ENCODE results near the gene RGS10.

Gene RGS10

GRCh38 chr10:119469325-119469707, 73.2 kb downstream of the RGS10 start:
- no peak overlapping the region for H3K18ac ChIP-seq (ENCODE audit: low read length)
- H3K27me3 ChIP-seq (ENCODE audit: control insufficient read depth in 3 of 3, insufficient read depth in 3 of 3, low read depth in 1 of 3, low read length in 3 of 3) = peaks cover 0 to 4% (median 0%) of the 10 kb centered on the region in 3 experiments
- no peak overlapping the region for H2AFZ ChIP-seq (ENCODE audit: low read length)
- DNase-seq (ENCODE audit: low spot score) = no peak
- no peak overlapping the region for H3K4ac ChIP-seq (ENCODE audit: low read length)
- H4K8ac ChIP-seq (ENCODE audit: low read depth, low read length) = no peak overlapping the region
- H2BK120ac ChIP-seq (ENCODE audit: low read depth, low read length) = no peak overlapping the region
- no peak overlapping the region for H2BK5ac ChIP-seq (ENCODE audit: low read length)
- no peak overlapping the region for H3K23ac ChIP-seq (ENCODE audit: low read depth, low read length, poor library complexity)
- no CpG with 5 or more reads among the region's 8 CpGs for WGBS, 2 donors (ENCODE audit: extremely low coverage in 2 of 2, insufficient read length in 2 of 2, insufficient replicate concordance in 1 of 2)
- no peak overlapping the region for H3K9ac ChIP-seq (ENCODE audit: low read depth, low read length, poor library complexity)
- H3K79me1 ChIP-seq (ENCODE audit: low read depth, low read length) = no peaks in the 10 kb centered on the region
- no peak overlapping the region for H4K91ac ChIP-seq (ENCODE audit: low read depth, low read length, poor library complexity)
- no peaks in the 10 kb centered on the region for H3K36me3 ChIP-seq (replicated peaks in 1 of 2; ENCODE audit: control insufficient read depth in 2 of 2, insufficient read depth in 2 of 2, low read length in 2 of 2)
- no peak overlapping the region for H3K4me2 ChIP-seq (ENCODE audit: insufficient read depth, low read length, poor library complexity, severe bottlenecking)
- no peak overlapping the region for H3K14ac ChIP-seq (ENCODE audit: low read length)
- no peak overlapping the region for H2BK12ac ChIP-seq (ENCODE audit: low read length)
- H3K9me3 ChIP-seq (replicated peaks in 1 of 2; ENCODE audit: control insufficient read depth in 2 of 2, insufficient read depth in 1 of 2, low read depth in 1 of 2, low read length in 2 of 2) = no peaks in the 10 kb centered on the region
- no peak overlapping the region for H2AK5ac ChIP-seq (ENCODE audit: low read depth, low read length)
- H3K27ac ChIP-seq (replicated peaks; ENCODE audit: low read length) = no peak overlapping the region
- no peak overlapping the region for H2BK15ac ChIP-seq (ENCODE audit: low read length)
- H3K4me1 ChIP-seq (ENCODE audit: control insufficient read depth in 2 of 2, insufficient read depth in 1 of 2, low read depth in 1 of 2, low read length in 2 of 2) = no peaks in the 10 kb centered on the region
- no peak overlapping the region for H3K4me3 ChIP-seq (ENCODE audit: low read length in 2 of 2)

DNA sequence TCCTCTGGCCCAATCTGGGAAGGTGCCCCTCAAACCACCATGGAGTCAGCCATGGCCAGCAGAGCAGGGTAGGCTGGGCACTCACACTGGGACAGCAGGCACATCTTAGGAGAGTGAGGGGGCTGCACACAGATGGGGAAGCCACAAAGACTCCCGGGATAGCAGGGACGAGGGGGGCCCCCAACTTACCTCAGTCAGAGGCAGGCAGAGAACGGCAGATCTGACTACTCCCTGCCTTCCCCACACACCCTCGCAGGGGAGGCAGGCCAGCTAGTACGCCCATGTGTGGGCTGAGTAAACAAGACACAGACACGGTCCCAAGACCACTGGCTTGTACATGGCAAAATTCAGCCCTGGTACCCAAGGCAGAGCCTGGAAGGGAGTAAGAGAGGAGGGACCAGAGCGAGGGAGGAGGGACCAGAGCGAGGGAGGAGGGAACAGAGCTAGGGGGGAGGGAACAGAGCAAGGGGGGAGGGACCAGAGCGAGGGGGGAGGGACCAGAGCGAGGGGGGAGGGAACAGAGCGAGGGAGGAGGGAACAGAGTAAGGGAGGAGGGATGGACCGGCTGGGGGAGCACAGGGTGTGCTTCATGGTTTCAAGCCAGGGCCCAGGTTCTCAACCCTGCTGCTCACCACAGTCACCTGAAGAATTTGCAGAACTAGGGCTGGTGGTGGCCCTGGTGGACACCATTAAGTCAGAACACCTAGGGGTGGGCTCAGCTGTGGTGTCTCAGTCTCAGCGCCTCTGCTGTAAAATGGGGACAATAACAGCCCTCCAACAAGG, 73.8 kb downstream of the RGS10 start:
- peak overlapping the region; percentile 96 for H4K8ac ChIP-seq (ENCODE audit: low read depth, low read length)
- no peak overlapping the region for H4K91ac ChIP-seq (ENCODE audit: low read depth, low read length, poor library complexity)
- peak overlapping the region; percentile 60 for H3K18ac ChIP-seq (ENCODE audit: low read length)
- no CpG with 5 or more reads among the region's 13 CpGs for WGBS, 2 donors (ENCODE audit: extremely low coverage in 2 of 2, insufficient read length in 2 of 2, insufficient replicate concordance in 1 of 2)
- no peak overlapping the region for H3K9ac ChIP-seq (ENCODE audit: low read depth, low read length, poor library complexity)
- no peaks in the 10 kb centered on the region for H3K4me1 ChIP-seq (ENCODE audit: control insufficient read depth in 2 of 2, insufficient read depth in 1 of 2, low read depth in 1 of 2, low read length in 2 of 2)
- H3K4me2 ChIP-seq (ENCODE audit: insufficient read depth, low read length, poor library complexity, severe bottlenecking) = no peak overlapping the region
- no peak overlapping the region for H2AK5ac ChIP-seq (ENCODE audit: low read depth, low read length)
- H3K23ac ChIP-seq (ENCODE audit: low read depth, low read length, poor library complexity) = no peak overlapping the region
- no peak overlapping the region for H2AFZ ChIP-seq (ENCODE audit: low read length)
- no peaks in the 10 kb centered on the region for H3K79me1 ChIP-seq (ENCODE audit: low read depth, low read length)
- no peaks in the 10 kb centered on the region for H3K9me3 ChIP-seq (replicated peaks in 1 of 2; ENCODE audit: control insufficient read depth in 2 of 2, insufficient read depth in 1 of 2, low read depth in 1 of 2, low read length in 2 of 2)
- no peak overlapping the region for H3K14ac ChIP-seq (ENCODE audit: low read length)
- H3K27me3 ChIP-seq (ENCODE audit: control insufficient read depth in 3 of 3, insufficient read depth in 3 of 3, low read depth in 1 of 3, low read length in 3 of 3) = peaks cover 0 to 4% (median 0%) of the 10 kb centered on the region in 3 experiments
- H3K27ac ChIP-seq (replicated peaks; ENCODE audit: low read length) = no peak overlapping the region
- no peak overlapping the region for H2BK15ac ChIP-seq (ENCODE audit: low read length)
- no peak overlapping the region for H2BK12ac ChIP-seq (ENCODE audit: low read length)
- H3K36me3 ChIP-seq (replicated peaks in 1 of 2; ENCODE audit: control insufficient read depth in 2 of 2, insufficient read depth in 2 of 2, low read length in 2 of 2) = no peaks in the 10 kb centered on the region
- H3K4ac ChIP-seq (ENCODE audit: low read length) = no peak overlapping the region
- DNase-seq (ENCODE audit: low spot score) = no peak
- H3K4me3 ChIP-seq (ENCODE audit: low read length in 2 of 2) = no peak overlapping the region
- no peak overlapping the region for H2BK5ac ChIP-seq (ENCODE audit: low read length)
- H2BK120ac ChIP-seq (ENCODE audit: low read depth, low read length) = no peak overlapping the region

DNA sequence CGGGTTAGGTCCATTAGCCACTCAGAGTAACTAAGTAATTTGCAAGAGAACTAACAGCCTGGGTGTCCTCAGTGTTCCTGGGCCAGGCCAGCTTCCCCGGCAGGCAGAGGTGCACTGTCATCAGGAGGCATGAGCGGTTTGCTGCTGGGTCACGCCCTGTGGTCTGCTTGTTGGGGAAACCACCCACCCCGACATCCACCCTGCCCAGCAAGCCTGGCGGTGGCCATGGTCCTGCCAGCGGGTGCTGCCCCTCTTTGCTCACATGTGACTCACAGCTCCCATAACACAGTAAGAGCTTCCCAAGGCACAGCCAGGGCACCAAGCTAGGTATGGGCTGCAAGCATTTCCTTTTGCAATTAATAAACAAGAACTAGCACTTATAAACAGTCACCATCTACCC, 75.9 kb downstream of the RGS10 start:
- Histone ChIP-seq H2AFZ (ENCODE audit: low read length) (no peak overlapping the region), H4K91ac (ENCODE audit: low read depth, low read length, poor library complexity) (no peak overlapping the region), H3K9me3 (replicated peaks in 1 of 2; ENCODE audit: control insufficient read depth in 2 of 2, insufficient read depth in 1 of 2, low read depth in 1 of 2, low read length in 2 of 2) (peaks cover 3% of the 10 kb centered on the region in 2 donors), H3K79me1 (ENCODE audit: low read depth, low read length) (no peaks in the 10 kb centered on the region), H3K9ac (ENCODE audit: low read depth, low read length, poor library complexity) (no peak overlapping the region), H3K14ac (ENCODE audit: low read length) (no peak overlapping the region), H3K4ac (ENCODE audit: low read length) (no peak overlapping the region), H2BK5ac (ENCODE audit: low read length) (no peak overlapping the region), H3K27me3 (ENCODE audit: control insufficient read depth in 3 of 3, insufficient read depth in 3 of 3, low read depth in 1 of 3, low read length in 3 of 3) (peaks cover 0 to 4% (median 0%) of the 10 kb centered on the region in 3 experiments), H3K23ac (ENCODE audit: low read depth, low read length, poor library complexity) (peak overlapping the region; percentile 46), H3K4me1 (ENCODE audit: control insufficient read depth in 2 of 2, insufficient read depth in 1 of 2, low read depth in 1 of 2, low read length in 2 of 2) (no peaks in the 10 kb centered on the region), H2BK120ac (ENCODE audit: low read depth, low read length) (no peak overlapping the region), H3K18ac (ENCODE audit: low read length) (peak overlapping the region; percentile 65), H2BK15ac (ENCODE audit: low read length) (no peak overlapping the region), H4K8ac (ENCODE audit: low read depth, low read length) (no peak overlapping the region), H3K36me3 (replicated peaks in 1 of 2; ENCODE audit: control insufficient read depth in 2 of 2, insufficient read depth in 2 of 2, low read length in 2 of 2) (no peaks in the 10 kb centered on the region), H3K4me2 (ENCODE audit: insufficient read depth, low read length, poor library complexity, severe bottlenecking) (no peak overlapping the region), H3K4me3 (ENCODE audit: low read length in 2 of 2) (no peak overlapping the region), H3K27ac (replicated peaks; ENCODE audit: low read length) (no peak overlapping the region), H2AK5ac (ENCODE audit: low read depth, low read length) (no peak overlapping the region), H2BK12ac (ENCODE audit: low read length) (no peak overlapping the region)
- WGBS, 2 donors (ENCODE audit: extremely low coverage in 2 of 2, insufficient read length in 2 of 2, insufficient replicate concordance in 1 of 2) = no CpG with 5 or more reads among the region's 7 CpGs
- no peak for DNase-seq (ENCODE audit: low spot score)

- Histone ChIP-seq H2AK5ac (ENCODE audit: low read depth, low read length) (no peak overlapping the region), H3K4me2 (ENCODE audit: insufficient read depth, low read length, poor library complexity, severe bottlenecking) (no peak overlapping the region), H2BK120ac (ENCODE audit: low read depth, low read length) (no peak overlapping the region), H3K27me3 (ENCODE audit: control insufficient read depth in 3 of 3, insufficient read depth in 3 of 3, low read depth in 1 of 3, low read length in 3 of 3) (peaks cover 0 to 4% (median 0%) of the 10 kb centered on the region in 3 experiments), H3K9ac (ENCODE audit: low read depth, low read length, poor library complexity) (no peak overlapping the region), H3K4ac (ENCODE audit: low read length) (no peak overlapping the region), H3K4me3 (ENCODE audit: low read length in 2 of 2) (no peak overlapping the region), H3K27ac (replicated peaks; ENCODE audit: low read length) (no peak overlapping the region), H3K79me1 (ENCODE audit: low read depth, low read length) (no peaks in the 10 kb centered on the region), H3K23ac (ENCODE audit: low read depth, low read length, poor library complexity) (no peak overlapping the region), H4K8ac (ENCODE audit: low read depth, low read length) (no peak overlapping the region), H3K9me3 (replicated peaks in 1 of 2; ENCODE audit: control insufficient read depth in 2 of 2, insufficient read depth in 1 of 2, low read depth in 1 of 2, low read length in 2 of 2) (peaks cover 3% of the 10 kb centered on the region in 2 donors), H2BK12ac (ENCODE audit: low read length) (no peak overlapping the region), H2BK15ac (ENCODE audit: low read length) (no peak overlapping the region), H2BK5ac (ENCODE audit: low read length) (no peak overlapping the region), H3K18ac (ENCODE audit: low read length) (no peak overlapping the region), H2AFZ (ENCODE audit: low read length) (no peak overlapping the region), H3K36me3 (replicated peaks in 1 of 2; ENCODE audit: control insufficient read depth in 2 of 2, insufficient read depth in 2 of 2, low read length in 2 of 2) (no peaks in the 10 kb centered on the region), H3K4me1 (ENCODE audit: control insufficient read depth in 2 of 2, insufficient read depth in 1 of 2, low read depth in 1 of 2, low read length in 2 of 2) (no peaks in the 10 kb centered on the region), H4K91ac (ENCODE audit: low read depth, low read length, poor library complexity) (no peak overlapping the region), H3K14ac (ENCODE audit: low read length) (no peak overlapping the region)
- no peak for DNase-seq (ENCODE audit: low spot score)
- WGBS, 2 donors (ENCODE audit: extremely low coverage in 2 of 2, insufficient read length in 2 of 2, insufficient replicate concordance in 1 of 2) = no CpG with 5 or more reads among the region's 10 CpGs
Observed at GRCh38 chr10:119466076-119466475, 76.4 kb downstream of the RGS10 start.

Data from neuronal stem cell (in vitro differentiated cells).